ENCODE measurements around the gene LRRC59.

DNA sequence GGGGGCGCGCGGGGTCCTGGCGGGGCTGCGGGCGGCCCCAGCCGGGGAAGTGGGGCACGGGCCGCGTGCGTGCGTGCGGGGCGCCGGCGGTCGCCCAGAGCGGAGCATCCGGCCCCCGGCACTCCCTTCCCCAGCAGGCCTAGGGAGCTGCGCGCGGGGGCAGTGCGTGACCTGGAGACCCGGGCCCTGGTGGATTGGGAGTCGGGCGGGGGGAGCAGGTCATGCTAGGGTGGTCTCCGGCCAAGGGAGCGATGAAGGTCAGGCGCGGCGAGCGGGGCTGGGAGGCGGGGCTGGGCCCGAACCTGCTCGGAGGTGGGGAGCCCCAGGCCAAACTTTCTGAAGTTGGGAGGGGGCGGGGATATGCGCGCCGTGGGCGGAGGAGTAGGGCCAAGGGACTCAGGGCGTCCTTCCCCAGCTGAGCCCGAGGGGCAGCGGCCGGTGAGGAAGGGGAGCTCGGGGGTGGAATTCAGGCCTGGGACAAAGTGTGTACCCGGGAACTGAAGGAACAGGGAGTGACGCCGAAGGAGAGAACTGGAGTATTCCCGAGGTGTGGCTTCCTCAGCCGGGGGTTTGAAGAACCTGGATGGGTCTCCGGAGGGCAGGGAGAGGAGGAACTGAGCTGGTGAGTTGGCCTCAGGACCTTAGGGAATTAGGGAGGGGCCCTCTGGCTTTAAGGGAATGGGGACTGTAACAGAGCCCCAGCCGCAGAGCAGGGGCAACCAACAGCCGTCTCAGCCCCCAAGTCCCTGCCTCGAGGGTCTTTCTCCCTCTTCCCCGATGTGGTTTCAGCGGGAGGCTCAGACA lies 50.8 kb downstream of the LRRC59 start:
- TF ChIP-seq, protein P1, sequence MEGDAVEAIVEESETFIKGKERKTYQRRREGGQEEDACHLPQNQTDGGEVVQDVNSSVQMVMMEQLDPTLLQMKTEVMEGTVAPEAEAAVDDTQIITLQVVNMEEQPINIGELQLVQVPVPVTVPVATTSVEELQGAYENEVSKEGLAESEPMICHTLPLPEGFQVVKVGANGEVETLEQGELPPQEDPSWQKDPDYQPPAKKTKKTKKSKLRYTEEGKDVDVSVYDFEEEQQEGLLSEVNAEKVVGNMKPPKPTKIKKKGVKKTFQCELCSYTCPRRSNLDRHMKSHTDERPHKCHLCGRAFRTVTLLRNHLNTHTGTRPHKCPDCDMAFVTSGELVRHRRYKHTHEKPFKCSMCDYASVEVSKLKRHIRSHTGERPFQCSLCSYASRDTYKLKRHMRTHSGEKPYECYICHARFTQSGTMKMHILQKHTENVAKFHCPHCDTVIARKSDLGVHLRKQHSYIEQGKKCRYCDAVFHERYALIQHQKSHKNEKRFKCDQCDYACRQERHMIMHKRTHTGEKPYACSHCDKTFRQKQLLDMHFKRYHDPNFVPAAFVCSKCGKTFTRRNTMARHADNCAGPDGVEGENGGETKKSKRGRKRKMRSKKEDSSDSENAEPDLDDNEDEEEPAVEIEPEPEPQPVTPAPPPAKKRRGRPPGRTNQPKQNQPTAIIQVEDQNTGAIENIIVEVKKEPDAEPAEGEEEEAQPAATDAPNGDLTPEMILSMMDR (IDR thresholded peaks at IDR 0.05; ENCODE audit: insufficient read depth, low read length): no peak
- TF ChIP-seq POLR2AphosphoS5 (IDR thresholded peaks at IDR 0.05; ENCODE audit: low read depth): 0 out of 2 replicates have a peak, but pooled peaks have one; percentile 0
- TF ChIP-seq, protein P2, sequence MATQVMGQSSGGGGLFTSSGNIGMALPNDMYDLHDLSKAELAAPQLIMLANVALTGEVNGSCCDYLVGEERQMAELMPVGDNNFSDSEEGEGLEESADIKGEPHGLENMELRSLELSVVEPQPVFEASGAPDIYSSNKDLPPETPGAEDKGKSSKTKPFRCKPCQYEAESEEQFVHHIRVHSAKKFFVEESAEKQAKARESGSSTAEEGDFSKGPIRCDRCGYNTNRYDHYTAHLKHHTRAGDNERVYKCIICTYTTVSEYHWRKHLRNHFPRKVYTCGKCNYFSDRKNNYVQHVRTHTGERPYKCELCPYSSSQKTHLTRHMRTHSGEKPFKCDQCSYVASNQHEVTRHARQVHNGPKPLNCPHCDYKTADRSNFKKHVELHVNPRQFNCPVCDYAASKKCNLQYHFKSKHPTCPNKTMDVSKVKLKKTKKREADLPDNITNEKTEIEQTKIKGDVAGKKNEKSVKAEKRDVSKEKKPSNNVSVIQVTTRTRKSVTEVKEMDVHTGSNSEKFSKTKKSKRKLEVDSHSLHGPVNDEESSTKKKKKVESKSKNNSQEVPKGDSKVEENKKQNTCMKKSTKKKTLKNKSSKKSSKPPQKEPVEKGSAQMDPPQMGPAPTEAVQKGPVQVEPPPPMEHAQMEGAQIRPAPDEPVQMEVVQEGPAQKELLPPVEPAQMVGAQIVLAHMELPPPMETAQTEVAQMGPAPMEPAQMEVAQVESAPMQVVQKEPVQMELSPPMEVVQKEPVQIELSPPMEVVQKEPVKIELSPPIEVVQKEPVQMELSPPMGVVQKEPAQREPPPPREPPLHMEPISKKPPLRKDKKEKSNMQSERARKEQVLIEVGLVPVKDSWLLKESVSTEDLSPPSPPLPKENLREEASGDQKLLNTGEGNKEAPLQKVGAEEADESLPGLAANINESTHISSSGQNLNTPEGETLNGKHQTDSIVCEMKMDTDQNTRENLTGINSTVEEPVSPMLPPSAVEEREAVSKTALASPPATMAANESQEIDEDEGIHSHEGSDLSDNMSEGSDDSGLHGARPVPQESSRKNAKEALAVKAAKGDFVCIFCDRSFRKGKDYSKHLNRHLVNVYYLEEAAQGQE (IDR thresholded peaks at IDR 0.05; ENCODE audit: insufficient replicate concordance, low read depth): no peak

All from HL-60 (cell line).